ENCODE measurements around the gene TMTC2. TPM values are rescaled to one million over a fixed set of nuclear protein-coding genes. Genes with fewer than 3 reads are reported as not detected.
"Not testable (repeated sequence)": the region's sequence is repeated elsewhere in the genome, so short reads cannot be mapped to it uniquely, and the experiment has no call there.

TMTC2 gene
- polyA plus RNA-seq, 3 donors, result 32.3 to 33.5 (median 33.5) TPM

GRCh38 chr12:82781309-82781997 lies 94.7 kb downstream of the TMTC2 start:
- DNase-seq, result no peak

DNA sequence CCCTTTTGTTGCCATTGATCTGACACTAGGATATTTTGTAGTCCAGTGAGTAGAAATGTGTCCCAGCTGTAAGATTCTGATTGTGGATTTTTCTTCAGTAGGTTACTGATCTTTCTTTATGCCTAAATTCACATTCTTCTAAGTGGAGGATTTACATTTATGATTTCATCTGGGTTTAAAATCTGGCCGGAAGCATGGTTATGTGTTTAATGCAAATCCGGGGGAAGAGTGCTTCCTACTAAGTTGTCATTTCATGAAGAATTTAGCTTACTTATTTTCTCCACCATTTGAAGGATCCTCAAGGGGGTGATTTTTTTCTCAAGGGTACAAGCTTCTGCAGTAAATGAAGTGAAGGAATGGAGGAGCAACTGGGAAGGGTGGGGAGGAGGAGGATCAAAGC lies 96.7 kb downstream of the TMTC2 start:
- no peak for DNase-seq

GRCh38 chr12:82787016-82787415 lies 100.3 kb downstream of the TMTC2 start:
- no peak for DNase-seq

DNA sequence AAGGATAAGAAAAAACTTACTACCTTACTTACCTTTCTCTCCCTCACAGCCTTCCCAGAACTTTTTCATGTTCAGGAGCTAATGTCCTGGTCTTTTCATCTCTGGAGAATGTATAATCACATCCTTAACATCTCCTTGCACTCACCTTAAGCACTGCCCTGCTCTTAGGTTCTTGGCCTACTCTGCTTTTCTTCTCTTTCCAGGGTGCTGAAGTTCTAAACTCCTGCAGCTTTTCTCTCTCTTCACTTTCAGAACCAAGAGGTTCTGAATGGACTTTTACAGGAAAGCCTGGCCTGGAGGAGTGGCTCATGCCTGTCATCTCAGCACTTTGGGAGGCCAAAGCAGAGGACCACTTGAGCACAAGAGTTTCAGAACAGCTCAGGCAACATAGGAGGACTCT lies 101.9 kb downstream of the TMTC2 start:
- no peak for DNase-seq

- DNase-seq, result no peak
Observed at GRCh38 chr12:82789674-82790073, 103.0 kb downstream of the TMTC2 start.

GRCh38 chr12:82793751-82794281 lies 107.1 kb downstream of the TMTC2 start:
- peak; percentile 16 for DNase-seq

GRCh38 chr12:82797480-82797879 lies 110.8 kb downstream of the TMTC2 start:
- no peak for DNase-seq

GRCh38 chr12:82800185-82800584 lies 113.5 kb downstream of the TMTC2 start:
- DNase-seq, result no peak

DNA sequence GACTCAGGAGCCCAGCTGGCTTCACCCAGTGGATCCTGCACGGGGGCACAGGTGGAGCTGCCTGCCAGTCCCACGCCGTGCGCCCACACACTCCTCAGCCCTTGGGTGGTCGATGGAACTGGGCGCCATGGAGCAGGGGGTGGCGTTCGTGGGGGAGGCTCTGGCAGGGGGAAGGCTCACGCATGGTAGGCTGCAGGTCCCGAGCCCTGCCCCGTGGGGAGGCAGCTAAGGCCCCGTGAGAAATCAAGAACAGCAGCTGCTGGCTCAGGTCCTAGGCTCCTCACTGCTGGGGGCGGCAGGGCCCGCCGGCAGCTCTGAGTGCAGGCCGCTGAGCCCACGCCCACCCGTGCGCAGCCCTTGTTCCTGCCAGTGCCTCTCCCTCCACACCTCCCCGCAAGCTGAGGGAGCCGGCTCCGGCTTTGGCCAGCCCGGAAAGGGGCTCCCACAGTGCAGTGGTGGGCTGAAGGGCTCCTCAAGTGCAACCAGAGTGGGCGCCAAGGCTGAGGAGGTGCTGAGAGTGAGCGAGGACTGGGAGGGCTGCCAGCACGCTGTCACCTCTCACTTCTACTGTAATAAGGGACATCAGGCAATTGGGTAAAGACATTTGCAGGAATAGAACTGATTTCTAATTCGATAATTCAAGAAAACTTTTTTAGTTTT lies 115.4 kb downstream of the TMTC2 start:
- no peak for DNase-seq

DNA sequence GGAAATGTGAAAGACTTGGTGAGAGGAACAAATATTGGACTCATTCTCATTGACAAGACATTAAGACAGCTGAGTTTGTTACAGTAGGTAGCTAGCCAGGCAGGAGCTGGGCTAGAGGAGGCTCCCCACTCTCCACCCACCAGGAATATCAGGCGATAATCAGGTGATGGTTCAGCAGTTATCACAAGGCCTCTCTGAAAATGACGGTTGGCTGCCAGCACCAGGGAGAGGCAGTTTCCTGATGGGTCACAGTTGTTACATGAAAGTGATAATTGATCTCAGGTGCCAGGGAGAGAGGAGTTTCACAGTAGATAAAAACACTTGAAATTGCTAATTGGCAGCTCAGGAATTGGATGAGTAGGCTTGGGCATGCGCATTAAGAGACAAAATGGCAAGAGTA lies 116.5 kb downstream of the TMTC2 start:
- DNase-seq, result no peak

DNA sequence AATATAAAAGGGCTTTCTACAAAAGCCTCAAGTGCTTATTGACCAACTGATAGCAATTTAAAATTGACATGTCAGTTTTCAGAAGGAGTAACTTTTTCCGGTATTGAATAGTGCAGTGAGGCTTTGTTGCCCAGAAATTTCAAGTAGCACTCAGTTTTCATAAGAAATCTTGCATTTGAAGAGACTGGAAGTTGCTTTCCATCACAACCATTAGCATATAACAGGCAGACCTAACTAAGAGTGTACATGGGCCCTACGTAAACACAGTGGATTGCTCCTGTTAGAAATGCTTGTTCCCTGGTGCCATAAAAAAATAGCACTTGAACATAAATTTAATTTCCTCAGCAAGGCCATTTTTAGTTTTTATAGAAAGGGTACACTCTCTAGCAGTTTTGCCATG lies 117.9 kb downstream of the TMTC2 start:
- DNase-seq, result no peak

DNA sequence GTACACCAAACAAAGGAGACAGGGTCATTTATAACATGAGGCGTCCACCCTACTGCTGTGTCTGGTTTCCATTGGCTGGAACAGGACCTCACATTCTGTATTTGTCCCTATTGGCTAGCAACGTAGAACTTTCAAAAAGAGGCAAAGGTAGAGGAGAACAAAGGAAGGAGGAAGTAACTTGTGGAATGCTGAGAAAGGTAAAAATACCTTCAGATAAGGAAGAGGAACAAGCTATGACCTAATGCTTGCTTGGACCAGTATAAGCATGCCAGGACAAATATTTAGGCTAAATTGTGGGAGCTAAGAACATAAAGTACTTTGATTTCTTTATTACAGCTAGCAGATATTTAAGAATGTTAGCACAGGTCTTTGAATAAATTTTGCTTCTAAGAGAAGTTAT lies 118.3 kb downstream of the TMTC2 start:
- DNase-seq, result not testable (repeated sequence)

- no peak for DNase-seq
Observed at GRCh38 chr12:82805812-82806497, 119.2 kb downstream of the TMTC2 start.

- peak; percentile 42 for DNase-seq
Observed at GRCh38 chr12:82807132-82807737, 120.5 kb downstream of the TMTC2 start.

DNA sequence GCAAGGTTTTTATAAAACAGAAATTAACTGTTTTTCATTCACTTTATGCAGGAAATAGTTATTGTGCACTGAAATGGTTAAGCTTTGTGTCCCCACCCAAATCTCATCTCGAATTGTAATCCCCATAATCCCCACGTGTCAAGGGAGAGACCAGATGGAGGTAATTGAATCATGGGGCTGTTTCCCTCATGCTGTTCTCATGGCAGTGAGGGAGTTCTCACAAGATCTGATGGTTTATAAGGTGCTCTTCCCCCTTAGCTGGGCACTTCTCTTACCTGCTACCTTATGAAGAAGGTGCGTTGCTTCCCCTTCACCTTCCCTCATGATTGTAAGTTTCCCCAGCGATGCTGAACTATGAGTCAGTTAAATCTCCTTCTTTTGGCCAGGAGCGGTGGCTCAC lies 123.9 kb downstream of the TMTC2 start:
- DNase-seq, result no peak

DNA sequence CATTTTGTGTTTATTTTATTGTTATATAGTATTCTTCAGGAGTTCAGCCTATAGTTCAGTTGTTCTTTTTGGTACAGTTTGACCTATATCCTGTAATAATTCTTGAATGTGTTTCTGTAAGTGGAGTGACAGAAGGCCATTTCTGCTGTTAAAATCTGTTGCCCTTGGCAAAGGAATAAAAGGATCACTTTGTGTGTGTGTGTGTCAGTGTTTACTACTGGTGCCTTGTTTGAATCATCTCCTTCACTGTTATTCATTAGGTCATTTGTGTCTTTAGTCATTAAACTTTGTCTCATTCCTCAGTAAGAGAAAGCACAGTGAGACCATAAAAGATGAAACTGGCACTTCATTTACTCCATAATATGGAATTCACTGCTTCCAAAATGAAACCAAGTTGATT lies 130.7 kb downstream of the TMTC2 start:
- peak; percentile 27 for DNase-seq

GRCh38 chr12:82818271-82819035 lies 131.7 kb downstream of the TMTC2 start:
- DNase-seq, result no peak

DNA sequence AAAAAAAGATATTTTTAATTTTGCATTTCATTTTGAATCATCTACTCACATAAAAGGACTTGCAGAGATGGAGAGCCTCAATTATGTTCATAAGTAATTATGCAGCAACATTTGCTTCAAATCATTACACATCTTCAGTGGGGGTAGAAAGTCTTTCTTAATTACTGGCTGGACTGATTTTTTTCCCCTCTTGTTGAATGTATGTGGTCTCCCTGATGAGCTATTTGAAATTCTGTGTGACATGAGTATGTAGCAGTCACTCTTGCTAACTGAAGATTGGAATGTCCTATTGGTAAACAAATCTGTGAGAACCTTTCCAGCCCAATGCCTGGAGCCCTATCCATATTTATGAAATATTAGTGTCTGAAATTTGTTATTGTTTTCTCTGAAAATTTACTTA lies 139.8 kb downstream of the TMTC2 start:
- no peak for DNase-seq

GRCh38 chr12:82832096-82832495 lies 145.4 kb downstream of the TMTC2 start:
- DNase-seq, result no peak

GRCh38 chr12:82832981-82833380 lies 146.3 kb downstream of the TMTC2 start:
- no peak for DNase-seq

DNA sequence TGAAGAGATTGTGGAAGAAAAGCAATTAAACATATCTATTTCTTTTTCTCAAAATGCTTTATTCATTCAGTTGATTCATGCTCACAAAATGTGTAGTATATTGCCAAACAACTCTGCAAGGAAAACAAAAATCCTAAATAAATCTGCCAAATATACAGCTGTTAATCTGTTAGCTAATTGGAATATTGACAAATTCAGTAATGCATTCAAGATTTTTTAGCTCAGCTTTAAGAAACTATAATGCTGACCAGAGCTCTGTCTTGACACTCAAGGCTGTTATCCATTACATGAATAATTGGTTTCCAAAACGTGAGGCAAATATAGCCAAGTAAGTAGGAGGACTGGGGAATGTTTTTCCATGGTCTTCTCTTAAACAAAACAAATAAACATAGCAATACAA lies 146.8 kb downstream of the TMTC2 start:
- DNase-seq, result no peak

DNA sequence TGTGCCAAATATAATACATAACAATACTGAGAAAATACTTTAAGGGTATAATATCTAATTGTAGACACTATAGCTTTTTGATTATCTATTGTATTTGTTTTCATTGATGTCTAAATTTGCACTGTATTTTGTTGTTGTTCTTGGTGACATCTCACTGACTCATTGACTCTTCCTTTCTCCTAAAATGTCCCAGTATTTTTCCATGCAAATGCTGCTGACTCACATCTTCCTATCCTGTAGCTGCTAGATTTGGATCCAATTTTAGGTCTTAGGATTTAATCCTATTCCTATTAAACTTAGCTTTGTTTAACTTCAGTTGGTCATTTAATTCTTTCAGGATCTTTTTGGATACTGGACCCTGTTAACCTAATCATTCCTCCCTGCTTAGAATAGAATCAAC lies 148.5 kb downstream of the TMTC2 start:
- DNase-seq, result no peak
